LNCAP (cell line): ENCODE results near the gene ITGA3.

Experiments used
- CTCF ChIP-seq: fragments of 450-650 bp; IDR thresholded peaks from 2 replicates; pipeline ENCODE4 v1.5.1; 2017; ENCODE audit warnings: mild to moderate bottlenecking

The ITGA3 gene

GRCh38 chr17:50046179-50046578 is 9.7 kb upstream of the ITGA3 start:
- no peak for TF ChIP-seq CTCF

GRCh38 chr17:50046667-50047066 is 9.2 kb upstream of the ITGA3 start:
- TF ChIP-seq CTCF = no peak

GRCh38 chr17:50047083-50047482 is 8.8 kb upstream of the ITGA3 start:
- TF ChIP-seq CTCF = no peak

- no peak for TF ChIP-seq CTCF
Measured at GRCh38 chr17:50047488-50048126, 8.3 kb upstream of the ITGA3 start.

GRCh38 chr17:50048146-50048720 is 7.7 kb upstream of the ITGA3 start:
- no peak for TF ChIP-seq CTCF

GRCh38 chr17:50048988-50049387 is 6.9 kb upstream of the ITGA3 start:
- TF ChIP-seq CTCF = no peak

GRCh38 chr17:50049636-50050035 is 6.3 kb upstream of the ITGA3 start:
- TF ChIP-seq CTCF = no peak
